PC-9 (cell line): ENCODE data around the gene GVQW3. TPM values are rescaled to one million over a fixed set of nuclear protein-coding genes. Genes with fewer than 3 reads are reported as not detected.

ENCODE experiments used
- BruUV-seq: library from RNA; stranded (reverse); fragments of 400-500 nt; replicated peaks from 2 replicates; lab custom pipeline; 2021; lab: Mats Ljungman, UMichigan
- CTCF ChIA-PET: fragments of 300-600 bp; sonication (Branson Sonifier 250); formaldehyde crosslinking; loops from one replicate; lab custom pipeline; 2022; ENCODE audit warnings: antibody characterized with exemption; lab: Charles Lee
- POLR2A ChIA-PET: fragments of 300-600 bp; sonication (Branson Sonifier 250); formaldehyde crosslinking; loops from one replicate; lab custom pipeline; 2022; ENCODE audit warnings: antibody characterized with exemption; ENCODE audit not compliant: unreplicated experiment; lab: Charles Lee
- DNase-seq, 2 experiments: peaks; one replicate each; pipeline versions ENCODE4 v3.0.0 to v3.0.0-alpha.2; 2015 to 2022; ENCODE audit warnings: mixed read lengths in 1 of 2
- H2AFZ ChIP-seq: fragments of 200-600 bp; sonication (generic); 2 replicates; pipeline ENCODE4 v1.8.1; 2017; ENCODE audit warnings: antibody characterized with exemption
- H3F3A ChIP-seq: fragments of 200-600 bp; sonication (generic); 2 replicates; pipeline ENCODE4 v1.8.1; 2017; ENCODE audit warnings: antibody characterized with exemption, mild to moderate bottlenecking, low read depth; ENCODE audit not compliant: insufficient read depth
- H3K27ac ChIP-seq: fragments of 200-600 bp; sonication (generic); 2 replicates; pipeline ENCODE4 v1.6.1; 2016; ENCODE audit warnings: mixed run types
- H3K27me3 ChIP-seq: fragments of 200-600 bp; sonication (generic); 2 replicates; pipeline ENCODE4 v1.6.1; 2016; ENCODE audit warnings: low read depth, mixed run types; ENCODE audit not compliant: insufficient read depth
- H3K36me3 ChIP-seq: fragments of 200-600 bp; sonication (generic); 2 replicates; pipeline ENCODE4 v1.6.1; 2016; ENCODE audit warnings: low read depth, mixed run types
- H3K4me1 ChIP-seq: fragments of 200-600 bp; sonication (generic); replicated peaks from 2 replicates; pipeline ENCODE4 v1.6.1; 2016; ENCODE audit warnings: mixed run types; ENCODE audit not compliant: insufficient read depth
- H3K4me2 ChIP-seq: fragments of 200-600 bp; sonication (generic); 2 replicates; pipeline ENCODE4 v1.6.1; 2017; ENCODE audit warnings: mixed run types
- H3K4me3 ChIP-seq: fragments of 200-600 bp; sonication (generic); 2 replicates; pipeline ENCODE4 v1.6.1; 2016; ENCODE audit warnings: mixed run types
- H3K79me2 ChIP-seq: fragments of 200-600 bp; sonication (generic); 2 replicates; pipeline ENCODE4 v1.6.1; 2017; ENCODE audit warnings: low read depth, mixed run types
- H3K9me2 ChIP-seq: fragments of 200-600 bp; sonication (generic); 2 replicates; pipeline ENCODE4 v1.8.1; 2017; ENCODE audit warnings: mild to moderate bottlenecking; ENCODE audit not compliant: insufficient read depth
- H3K9me3 ChIP-seq: fragments of 200-600 bp; sonication (generic); 2 replicates; pipeline ENCODE4 v1.8.1; 2016; ENCODE audit warnings: low read depth; ENCODE audit not compliant: insufficient read depth
- H4K20me1 ChIP-seq: fragments of 200-600 bp; sonication (generic); 2 replicates; pipeline ENCODE4 v1.8.1; 2017; ENCODE audit not compliant: insufficient read depth
- CTCF ChIP-seq: fragments of 200-600 bp; sonication (generic); conservative IDR thresholded peaks from 2 replicates; pipeline ENCODE4 v1.6.1; 2017; ENCODE audit warnings: mixed run types, antibody characterized with exemption, mild to moderate bottlenecking, moderate library complexity
- EZH2 ChIP-seq: fragments of 200-600 bp; sonication (generic); IDR thresholded peaks from 2 replicates; pipeline ENCODE4 v1.8.0; 2017; ENCODE audit warnings: antibody characterized with exemption, low read depth
- intact Hi-C: fragments of 100-400 bp; cut with micrococcal nuclease; formaldehyde crosslinking; loops from one replicate; pipeline ENCODE4 v1.10.0; 2022; ENCODE audit not compliant: unreplicated experiment
- total RNA-seq: library from RNA; stranded (reverse); gene quantifications from 2 replicates; pipeline ENCODE4 v1.2.3, GENCODE V29; 2021

The GVQW3 gene
- total RNA-seq, 1 experiment from 2014 or later: 11.1 TPM

DNA sequence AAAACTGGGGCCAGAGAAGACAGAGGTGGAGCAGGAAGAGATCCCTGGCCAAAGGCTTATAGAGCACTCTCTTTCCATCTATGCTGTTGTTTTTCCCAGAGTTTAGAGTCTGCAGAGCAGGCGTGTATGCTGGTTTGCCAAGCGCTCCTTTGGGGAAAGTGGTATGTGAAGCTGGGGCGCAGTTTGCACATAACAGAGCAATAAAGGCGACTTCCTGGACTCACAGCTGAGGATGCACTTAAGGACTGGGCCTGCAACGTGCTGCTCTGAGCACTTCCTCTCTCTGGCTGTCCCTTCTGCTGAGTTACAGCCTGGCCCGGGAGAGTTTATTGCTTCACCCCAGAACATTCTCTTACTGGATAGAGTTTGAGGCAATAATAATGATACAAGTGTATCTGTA lies 41.9 kb upstream of the GVQW3 start:
- Histone ChIP-seq H3K36me3 (no peaks in the 10 kb centered on the region), H3K79me2 (no peaks in the 10 kb centered on the region), H3K4me3 (no peak overlapping the region), H3K9me2 (no peaks in the 10 kb centered on the region), H3K27me3 (no peaks in the 10 kb centered on the region), H3K27ac (no peak overlapping the region), H3K4me1 (no peaks in the 10 kb centered on the region), H3F3A (no peaks in the 10 kb centered on the region), H4K20me1 (no peaks in the 10 kb centered on the region), H3K4me2 (no peak overlapping the region), H2AFZ (no peak overlapping the region), H3K9me3 (peaks cover 14% of the 10 kb centered on the region; the same call in 1 of the 2 replicates)
- ChIA-PET POLR2A (no interaction called here), CTCF (no interaction called here)
- no TSS peak for BruUV-seq
- DNase-seq: no peak
- TF ChIP-seq CTCF (no peak), EZH2 (no peak)
- intact Hi-C loops: no loop called here

DNA sequence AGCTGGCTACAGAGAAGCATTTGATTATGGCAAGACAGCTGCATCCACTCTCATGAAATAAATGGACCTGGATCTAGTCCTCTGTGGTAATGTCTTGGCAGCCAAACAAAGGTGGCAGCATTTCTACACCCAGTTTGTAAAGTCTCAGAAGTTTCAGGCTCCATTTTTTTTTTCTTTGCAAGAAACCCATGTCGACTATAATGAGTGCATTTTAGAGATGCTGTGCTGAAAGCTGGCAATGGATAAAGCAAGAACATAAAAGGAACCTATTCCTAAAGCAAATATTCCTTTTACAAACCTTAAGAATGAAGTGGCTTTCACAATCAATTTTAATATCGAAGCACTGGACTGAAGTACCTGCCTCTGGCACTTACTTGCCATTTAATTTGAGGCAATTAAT lies 33.7 kb upstream of the GVQW3 start:
- Histone ChIP-seq H2AFZ (no peak overlapping the region), H3K4me1 (no peaks in the 10 kb centered on the region), H3K9me3 (no peaks in the 10 kb centered on the region), H3K79me2 (no peaks in the 10 kb centered on the region), H3K36me3 (peaks cover under 1% of the 10 kb centered on the region; the same call in 1 of the 2 replicates), H4K20me1 (peaks cover 2% of the 10 kb centered on the region; the same call in 1 of the 2 replicates), H3K4me3 (no peak overlapping the region), H3K27me3 (no peaks in the 10 kb centered on the region), H3K9me2 (no peaks in the 10 kb centered on the region; the same call in 1 of the 2 replicates), H3K4me2 (no peak overlapping the region), H3F3A (no peaks in the 10 kb centered on the region), H3K27ac (no peak overlapping the region)
- POLR2A ChIA-PET: no interaction called here
- TF ChIP-seq CTCF: no peak
- TF ChIP-seq EZH2: no peak
- CTCF ChIA-PET: no interaction called here
- intact Hi-C loops: no loop called here
- no peak for DNase-seq
- no TSS peak for BruUV-seq

- H3K79me2 ChIP-seq: no peaks in the 10 kb centered on the region
- ChIA-PET POLR2A (no interaction called here), CTCF (interaction anchor here (0.6 kb wide), 1 partner anchor 75 kb away, joined by 9 read pairs; no protein-coding TSS in a partner anchor)
- H3K9me2 ChIP-seq: no peaks in the 10 kb centered on the region; the same call in 1 of the 2 replicates
- H3F3A ChIP-seq: no peaks in the 10 kb centered on the region
- H3K4me1 ChIP-seq: no peaks in the 10 kb centered on the region
- no peaks in the 10 kb centered on the region for H3K9me3 ChIP-seq
- H3K4me3 ChIP-seq: no peak overlapping the region
- H3K4me2 ChIP-seq: no peak overlapping the region
- no TSS peak for BruUV-seq
- H2AFZ ChIP-seq: no peak overlapping the region
- no peaks in the 10 kb centered on the region for H3K27me3 ChIP-seq
- no peak for TF ChIP-seq EZH2
- TF ChIP-seq CTCF: no peak
- H4K20me1 ChIP-seq: peaks cover 2% of the 10 kb centered on the region; the same call in 1 of the 2 replicates
- DNase-seq: no peak
- no peak overlapping the region for H3K27ac ChIP-seq
- intact Hi-C loops: no loop called here
- peaks cover 6% of the 10 kb centered on the region; the same call in 1 of the 2 replicates for H3K36me3 ChIP-seq
These were observed 32.8 kb upstream of the GVQW3 start for GRCh38 chr11:76348348-76348747.
